Stimulated activated CD4-positive, alpha-beta T cell treated with anti-CD3 and anti-CD28 coated beads, Interleukin-1b, Interleukin-23, amount 100 ng/mL, for 48 hours (primary cell): ENCODE data around the gene MXD3.
"Not testable (repeated sequence)": the region's sequence is repeated elsewhere in the genome, so short reads cannot be mapped to it uniquely, and the experiment has no call there.

Experiments used
- DNase-seq: peaks from one replicate; pipeline ENCODE4 v3.0.0-alpha.2; 2020

The MXD3 gene

DNA sequence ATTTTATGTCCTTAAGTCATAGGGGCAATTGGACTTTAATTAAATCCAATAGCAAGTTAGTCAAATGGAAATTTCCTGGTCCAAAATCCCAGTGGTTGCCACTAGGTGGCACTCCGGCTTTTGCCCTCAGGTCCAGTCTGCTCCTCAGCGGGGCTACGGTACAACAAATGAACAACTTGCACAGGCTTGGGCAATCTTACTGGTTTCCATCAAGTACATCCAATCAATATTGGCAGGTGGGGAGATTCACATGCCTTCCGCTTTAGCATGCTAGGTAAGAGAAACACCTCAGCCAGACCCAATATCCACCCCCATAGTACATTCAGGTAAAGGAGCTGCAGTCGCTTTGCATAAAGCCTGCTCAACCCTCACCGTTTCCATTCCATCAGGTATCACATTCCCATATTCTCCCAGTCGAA lies 6.3 kb upstream of the MXD3 start:
- peak; percentile 73 for DNase-seq

DNA sequence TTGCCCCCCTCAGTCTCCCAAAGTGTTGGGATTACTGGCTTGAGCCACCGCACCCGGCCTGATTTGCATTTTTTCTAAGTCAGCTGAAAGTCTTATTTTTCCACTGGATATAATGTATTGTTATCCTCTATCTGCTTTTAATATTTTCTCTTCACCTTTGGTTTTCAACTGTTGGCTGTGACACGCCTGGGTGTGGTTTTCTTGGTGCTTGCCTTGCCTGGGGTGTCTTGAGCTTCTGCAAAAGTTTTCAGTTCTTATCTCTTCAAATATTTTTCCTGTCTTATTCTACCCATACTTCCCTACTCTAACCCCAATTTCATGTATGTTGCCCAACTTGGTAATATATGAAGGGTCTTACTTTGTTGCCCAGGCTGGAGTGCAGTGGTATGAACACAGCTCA lies 4.3 kb upstream of the MXD3 start:
- DNase-seq, result no peak

DNA sequence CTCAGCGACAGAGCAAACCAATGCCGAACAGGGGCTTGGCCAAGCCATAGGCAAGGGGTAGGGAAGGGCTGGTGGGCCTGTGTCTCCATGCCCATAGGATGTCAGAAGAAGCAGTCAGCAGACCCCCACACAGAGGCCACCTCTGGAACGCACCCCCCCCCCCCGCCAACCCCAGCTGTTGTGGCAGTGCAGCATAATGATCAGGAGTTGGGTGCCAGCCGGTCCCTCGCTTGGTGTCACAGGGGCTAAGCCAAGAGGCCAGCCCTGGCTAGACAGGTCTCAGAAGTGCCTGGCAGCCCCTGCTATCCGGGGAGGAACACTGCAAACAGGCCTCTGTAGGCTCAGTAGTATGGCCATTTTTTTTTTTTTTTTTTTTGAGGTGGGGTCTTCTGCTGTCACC lies 3.7 kb upstream of the MXD3 start:
- DNase-seq, result no peak

DNA sequence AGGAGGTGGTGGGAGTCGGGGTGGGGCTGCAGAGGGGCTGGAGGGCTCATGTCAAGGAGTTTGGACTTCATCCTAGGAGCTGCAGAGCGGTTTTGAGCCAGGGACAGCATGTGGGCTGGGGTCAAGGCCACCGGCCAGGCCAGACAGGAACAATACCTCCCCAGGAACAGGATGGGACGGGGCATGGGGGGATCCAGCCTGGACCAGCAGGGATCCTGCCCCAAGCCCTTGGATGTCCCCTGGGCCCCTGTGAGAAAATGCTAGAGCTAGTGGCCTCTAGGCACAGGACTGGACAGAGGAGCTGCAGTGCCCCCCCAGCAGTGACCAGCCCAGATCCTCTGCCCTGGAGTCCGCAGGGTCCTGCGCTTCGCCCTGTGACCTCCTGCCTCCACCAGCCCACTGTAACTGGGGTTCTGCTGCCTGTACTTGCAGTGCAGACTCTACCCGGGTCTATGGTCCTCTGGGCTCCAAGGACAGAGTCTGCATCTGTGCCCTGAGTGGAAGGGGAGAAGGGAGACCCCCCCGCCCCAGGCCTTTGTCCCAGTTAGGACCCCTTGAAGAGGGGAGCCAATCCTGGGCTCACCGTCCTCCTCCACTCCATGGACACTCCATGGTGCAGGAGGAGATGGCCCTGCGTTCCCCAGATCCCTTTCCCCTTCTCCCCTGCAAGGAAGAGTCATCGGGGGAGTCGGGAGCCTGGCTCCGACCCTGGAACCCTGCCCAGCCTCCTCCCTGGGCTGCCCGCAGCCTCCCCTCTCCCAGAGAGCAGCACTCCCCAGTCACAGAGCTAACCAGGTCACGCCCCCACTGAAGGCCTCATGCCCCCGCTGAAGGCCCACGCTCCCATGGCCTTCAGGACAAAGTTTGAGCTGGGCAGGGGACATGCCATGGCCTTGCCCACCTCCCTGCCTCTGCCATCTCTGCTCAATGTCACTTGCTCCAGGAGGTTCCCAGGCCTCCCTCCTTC lies 3.0 kb upstream of the MXD3 start:
- DNase-seq, result no peak

- DNase-seq, result no peak
Observed at GRCh38 chr5:177313561-177314259, 2.0 kb upstream of the MXD3 start.

DNA sequence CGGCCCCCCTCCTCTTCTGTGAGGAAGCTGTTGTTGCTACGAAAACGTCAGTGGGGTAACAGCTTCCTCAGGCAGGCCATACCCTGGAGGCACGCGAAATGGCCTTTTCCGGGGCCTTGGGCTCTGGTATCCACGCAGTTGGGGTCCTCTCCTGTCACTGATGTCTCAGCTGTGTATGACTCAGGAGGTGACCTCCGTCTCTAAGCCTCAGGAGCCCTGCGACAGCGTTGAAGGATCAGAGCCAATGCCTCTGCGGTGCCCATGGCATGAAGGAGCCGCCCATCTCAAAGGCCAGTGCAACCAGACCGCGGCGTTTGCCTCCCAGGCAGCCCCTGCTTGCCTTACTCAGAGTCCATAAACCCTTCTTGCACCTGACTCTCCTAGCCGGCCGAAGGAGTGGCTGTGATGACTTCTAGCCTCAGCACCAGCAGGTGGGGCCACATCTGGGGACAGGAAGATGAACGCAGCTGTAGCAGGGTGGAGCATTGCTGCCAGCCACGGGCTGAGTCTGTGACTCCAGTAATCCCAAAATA lies 1.0 kb upstream of the MXD3 start:
- peak; percentile 62 for DNase-seq

GRCh38 chr5:177311392-177311722 lies 341 bp downstream of the MXD3 start:
- no peak for DNase-seq

DNA sequence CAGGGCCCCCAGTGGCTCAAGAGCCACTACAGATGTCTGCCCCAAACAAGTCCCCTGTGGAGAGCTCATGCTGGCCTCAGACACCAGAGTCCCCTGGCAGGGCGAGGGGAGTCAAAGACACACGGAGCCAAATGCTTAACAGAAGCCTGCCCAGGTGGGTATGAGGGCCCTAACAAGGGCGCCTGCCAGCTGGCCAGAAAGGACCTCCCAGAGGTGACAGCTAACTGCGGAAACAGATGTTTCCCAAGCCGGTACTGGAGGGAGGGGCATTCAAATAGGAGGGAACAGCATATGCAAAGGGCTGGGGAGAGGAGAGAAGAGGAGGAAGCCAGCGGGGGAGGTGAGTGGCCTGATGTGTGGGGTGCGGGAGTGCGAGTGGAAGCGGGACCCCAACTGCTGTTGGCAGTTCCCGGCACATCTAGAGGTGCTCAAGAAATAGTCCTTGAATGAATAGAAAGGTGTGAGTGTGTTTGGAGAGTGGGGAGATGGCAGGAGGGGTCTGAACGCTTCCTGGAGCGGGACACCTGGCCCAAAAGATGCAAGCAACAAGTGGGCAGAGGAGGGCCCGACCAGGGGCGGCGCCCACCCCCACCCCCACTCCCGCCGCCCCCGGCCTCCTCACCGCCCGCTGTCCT lies 824 bp downstream of the MXD3 start:
- DNase-seq, result no peak

GRCh38 chr5:177310332-177310731 lies 1.4 kb downstream of the MXD3 start:
- DNase-seq, result no peak

GRCh38 chr5:177309351-177310191 lies 2.1 kb downstream of the MXD3 start:
- DNase-seq, result peak; percentile 77

DNA sequence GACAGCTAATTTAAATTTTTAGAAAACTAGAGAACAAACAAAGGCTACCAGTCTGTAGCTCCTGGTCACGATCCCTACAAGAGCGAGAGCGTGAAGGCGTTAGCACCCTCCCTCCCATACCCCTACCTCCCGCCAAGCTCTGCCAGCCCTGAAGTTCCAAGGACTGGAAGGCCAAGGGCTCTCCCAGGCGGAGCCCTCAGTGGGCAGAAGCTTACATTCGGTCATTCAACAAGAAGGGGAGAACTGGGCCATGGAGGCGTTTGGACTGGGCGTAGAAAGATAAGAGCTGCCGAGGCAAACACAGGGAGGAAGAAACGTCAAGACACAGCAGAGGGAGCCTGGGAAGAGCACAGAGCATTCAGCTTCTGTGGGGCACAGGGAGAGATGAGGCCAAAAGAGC lies 3.0 kb downstream of the MXD3 start:
- no peak for DNase-seq

DNA sequence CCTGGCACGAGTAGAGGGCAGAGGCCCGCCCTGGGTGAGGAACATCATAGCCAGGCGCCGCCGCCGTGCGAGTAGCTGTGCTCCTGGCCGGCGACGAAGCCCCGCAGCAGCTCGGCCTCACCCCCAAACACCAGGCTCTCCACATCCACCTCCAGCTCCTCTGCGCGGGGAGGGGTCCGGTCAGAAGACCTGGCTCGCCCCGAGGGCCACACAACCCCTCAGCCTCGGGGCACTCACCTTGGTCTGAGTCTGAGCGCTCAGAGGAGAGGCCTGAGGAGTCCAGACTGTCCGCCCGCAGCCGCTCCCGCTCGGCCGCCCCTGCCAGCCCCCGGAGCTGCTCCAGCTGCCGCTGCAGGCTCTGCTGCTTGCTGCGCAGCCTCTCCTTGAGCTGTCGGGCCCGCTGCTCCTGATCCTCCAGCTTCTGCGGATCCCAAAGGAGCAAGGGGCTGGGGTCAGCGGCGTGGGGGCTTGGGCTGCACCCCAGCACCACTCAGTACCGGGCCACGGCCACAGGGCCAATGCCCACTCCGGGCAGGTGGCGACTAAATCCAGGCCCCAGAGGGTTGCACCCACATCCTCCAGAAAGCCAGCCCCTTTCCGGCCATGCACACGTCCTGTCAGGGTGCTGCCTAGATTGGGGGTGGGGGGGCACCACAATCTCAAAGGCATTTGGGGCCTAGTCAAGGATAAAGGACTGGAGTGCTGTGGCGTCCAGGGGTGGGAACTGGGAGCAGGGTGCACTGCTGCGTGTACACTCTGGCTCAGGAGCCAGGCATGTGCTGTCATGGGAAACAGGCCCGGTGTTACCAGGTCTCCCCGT lies 3.9 kb downstream of the MXD3 start:
- DNase-seq, result no peak

- DNase-seq, result no peak
Observed at GRCh38 chr5:177306674-177307543, 4.8 kb downstream of the MXD3 start.

DNA sequence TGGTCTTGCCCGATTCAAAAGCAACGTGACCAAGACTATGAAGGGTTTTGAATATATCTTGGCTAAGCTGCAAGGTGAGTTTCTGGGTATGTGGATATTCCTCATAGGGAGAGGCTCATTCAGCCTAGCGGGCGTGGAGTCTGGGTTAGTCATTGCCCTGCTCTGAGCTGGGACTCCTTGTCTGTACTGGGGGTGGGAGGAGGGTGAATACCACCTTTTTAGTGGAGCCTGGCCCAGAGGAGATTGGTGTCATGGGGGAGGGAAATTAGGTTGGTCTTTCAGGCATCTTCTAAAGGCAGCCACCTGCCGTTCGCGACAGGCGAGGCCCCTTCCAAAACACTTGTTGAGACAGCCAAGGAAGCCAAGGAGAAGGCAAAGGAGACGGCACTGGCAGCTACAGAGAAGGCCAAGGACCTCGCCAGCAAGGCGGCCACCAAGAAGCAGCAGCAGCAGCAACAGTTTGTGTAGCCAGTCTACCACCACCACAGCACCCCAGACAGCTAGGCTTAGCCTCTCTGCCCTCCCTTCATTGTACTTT lies 5.5 kb downstream of the MXD3 start:
- not testable (repeated sequence) for DNase-seq

GRCh38 chr5:177304392-177305119 lies 7.1 kb downstream of the MXD3 start:
- peak; percentile 32 for DNase-seq

- DNase-seq, result no peak
Observed at GRCh38 chr5:177303925-177304391, 7.7 kb downstream of the MXD3 start.

- peak; percentile 89 for DNase-seq
Observed at GRCh38 chr5:177303121-177303924, 8.4 kb downstream of the MXD3 start, which contains the start of the genes PRELID1 and RAB24. PRELID1 (plus strand) TSS chr5:177303799; CDS start chr5:177303986, 187 bp downstream. RAB24 (minus strand) TSS chr5:177303719; CDS start chr5:177303288, 431 bp downstream.
